Neural crest cell (in vitro differentiated cells): ENCODE data around the gene ZNF646. TPM values are rescaled to one million over a fixed set of nuclear protein-coding genes. Genes with fewer than 3 reads are reported as not detected.

Source experiments
- DNase-seq: peaks from one replicate; pipeline ENCODE4 v3.0.0; 2021; ENCODE audit warnings: low read depth, mixed read lengths, low spot score
- H3K27ac Mint-ChIP-seq: one replicate; pipeline ENCODE4 v1.8.0; 2021; ENCODE audit warnings: mild to moderate bottlenecking, mixed read lengths; ENCODE audit not compliant: unreplicated experiment
- H3K27me3 Mint-ChIP-seq: 2 replicates; pipeline ENCODE4 v1.8.0; 2021; ENCODE audit warnings: low read depth, mild to moderate bottlenecking, mixed read lengths
- H3K36me3 Mint-ChIP-seq: 2 replicates; pipeline ENCODE4 v1.8.0; 2021; ENCODE audit warnings: low read depth, mild to moderate bottlenecking, mixed read lengths
- H3K4me1 Mint-ChIP-seq: 2 replicates; pipeline ENCODE4 v1.8.0; 2021; ENCODE audit warnings: mixed read lengths
- H3K4me3 Mint-ChIP-seq: one replicate; pipeline ENCODE4 v1.8.0; 2021; ENCODE audit warnings: mild to moderate bottlenecking, mixed read lengths
- H3K9me3 Mint-ChIP-seq: 2 replicates; pipeline ENCODE4 v1.8.0; 2021; ENCODE audit warnings: mixed read lengths
- CTCF ChIP-seq: fragments of 200-600 bp; sonication (generic); conservative IDR thresholded peaks from 2 replicates; pipeline ENCODE4 v1.5.0; 2021; ENCODE audit warnings: antibody characterized with exemption, mild to moderate bottlenecking
- total RNA-seq: library from RNA; stranded (reverse); gene quantifications from 2 replicates; pipeline ENCODE4 v1.2.1, GENCODE V29; 2021

The ZNF646 gene
- total RNA-seq, 1 donor from 2014 or later, result 32.4 TPM

- peak overlapping the region; percentile 87 for H3K4me3 Mint-ChIP-seq
- H3K36me3 Mint-ChIP-seq, result peaks cover 3% of the 10 kb centered on the region
- H3K4me1 Mint-ChIP-seq, result peaks cover 16% of the 10 kb centered on the region
- H3K9me3 Mint-ChIP-seq, result no peaks in the 10 kb centered on the region
- no peak for DNase-seq
- no peaks in the 10 kb centered on the region for H3K27me3 Mint-ChIP-seq
- TF ChIP-seq CTCF, result no peak
- no peak overlapping the region for H3K27ac Mint-ChIP-seq
These were observed 34.8 kb downstream of the ZNF646 start for GRCh38 chr16:31108794-31109558.

GRCh38 chr16:31109622-31110021 lies 35.4 kb downstream of the ZNF646 start:
- Mint-ChIP-seq H3K27ac (no peak overlapping the region), H3K36me3 (peaks cover 3% of the 10 kb centered on the region), H3K9me3 (no peaks in the 10 kb centered on the region), H3K4me1 (peaks cover 16% of the 10 kb centered on the region), H3K4me3 (peak overlapping the region; percentile 87), H3K27me3 (no peaks in the 10 kb centered on the region)
- TF ChIP-seq CTCF, result no peak
- no peak for DNase-seq

- no peaks in the 10 kb centered on the region for H3K27me3 Mint-ChIP-seq
- peak overlapping the region; percentile 87 for H3K4me3 Mint-ChIP-seq
- DNase-seq, result no peak
- H3K36me3 Mint-ChIP-seq, result peaks cover 3% of the 10 kb centered on the region
- TF ChIP-seq CTCF, result no peak
- no peaks in the 10 kb centered on the region for H3K9me3 Mint-ChIP-seq
- H3K27ac Mint-ChIP-seq, result peak overlapping the region; percentile 35
- peaks cover 16% of the 10 kb centered on the region for H3K4me1 Mint-ChIP-seq
These were observed 36.1 kb downstream of the ZNF646 start for GRCh38 chr16:31110106-31111034.

- peaks cover 13% of the 10 kb centered on the region for H3K4me1 Mint-ChIP-seq
- H3K9me3 Mint-ChIP-seq, result no peaks in the 10 kb centered on the region
- TF ChIP-seq CTCF, result no peak
- H3K4me3 Mint-ChIP-seq, result peak overlapping the region; percentile 73
- H3K27ac Mint-ChIP-seq, result no peak overlapping the region
- DNase-seq, result no peak
- H3K27me3 Mint-ChIP-seq, result no peaks in the 10 kb centered on the region
- peaks cover 3% of the 10 kb centered on the region for H3K36me3 Mint-ChIP-seq
These were observed 37.8 kb downstream of the ZNF646 start for GRCh38 chr16:31111881-31112466.

- TF ChIP-seq CTCF, result no peak
- H3K4me1 Mint-ChIP-seq, result peaks cover 9% of the 10 kb centered on the region
- no peaks in the 10 kb centered on the region for H3K27me3 Mint-ChIP-seq
- H3K9me3 Mint-ChIP-seq, result no peaks in the 10 kb centered on the region
- no peak overlapping the region for H3K27ac Mint-ChIP-seq
- peaks cover 3% of the 10 kb centered on the region for H3K36me3 Mint-ChIP-seq
- peak overlapping the region; percentile 68 for H3K4me3 Mint-ChIP-seq
- DNase-seq, result no peak
These were observed 38.5 kb downstream of the ZNF646 start for GRCh38 chr16:31112711-31113110.
